GM10248 (cell line): Measurements from ENCODE around the gene GMDS.

Source experiments
- CTCF ChIA-PET: fragments of 300-600 bp; sonication (Branson Sonifier 250); formaldehyde crosslinking; extraction: SDS; loops from one replicate; lab custom pipeline; 2021; ENCODE audit warnings: antibody characterized with exemption; lab: Yijun Ruan, JAX
- POLR2A ChIA-PET: fragments of 350-650 bp; sonication (Branson Sonifier 250); formaldehyde crosslinking; extraction: SDS; loops from one replicate; lab custom pipeline; 2020; ENCODE audit warnings: antibody characterized with exemption; lab: Yijun Ruan, JAX
- DNase-seq: peaks from one replicate; pipeline ENCODE4 v3.0.0; 2012; ENCODE audit errors: extremely low spot score
- TF ChIP-seq, protein P1 (sequence below): IDR thresholded peaks from 2 replicates; pipeline ENCODE4 v1.5.1; 2012; ENCODE audit warnings: mild to moderate bottlenecking, low read depth; ENCODE audit errors: extremely low read depth, missing control alignments, control extremely low read depth

The GMDS gene

GRCh38 chr6:2019051-2019450 lies 226.4 kb downstream of the GMDS start:
- ChIA-PET CTCF (no interaction called here), POLR2A (no interaction called here)
- TF ChIP-seq, protein P1, sequence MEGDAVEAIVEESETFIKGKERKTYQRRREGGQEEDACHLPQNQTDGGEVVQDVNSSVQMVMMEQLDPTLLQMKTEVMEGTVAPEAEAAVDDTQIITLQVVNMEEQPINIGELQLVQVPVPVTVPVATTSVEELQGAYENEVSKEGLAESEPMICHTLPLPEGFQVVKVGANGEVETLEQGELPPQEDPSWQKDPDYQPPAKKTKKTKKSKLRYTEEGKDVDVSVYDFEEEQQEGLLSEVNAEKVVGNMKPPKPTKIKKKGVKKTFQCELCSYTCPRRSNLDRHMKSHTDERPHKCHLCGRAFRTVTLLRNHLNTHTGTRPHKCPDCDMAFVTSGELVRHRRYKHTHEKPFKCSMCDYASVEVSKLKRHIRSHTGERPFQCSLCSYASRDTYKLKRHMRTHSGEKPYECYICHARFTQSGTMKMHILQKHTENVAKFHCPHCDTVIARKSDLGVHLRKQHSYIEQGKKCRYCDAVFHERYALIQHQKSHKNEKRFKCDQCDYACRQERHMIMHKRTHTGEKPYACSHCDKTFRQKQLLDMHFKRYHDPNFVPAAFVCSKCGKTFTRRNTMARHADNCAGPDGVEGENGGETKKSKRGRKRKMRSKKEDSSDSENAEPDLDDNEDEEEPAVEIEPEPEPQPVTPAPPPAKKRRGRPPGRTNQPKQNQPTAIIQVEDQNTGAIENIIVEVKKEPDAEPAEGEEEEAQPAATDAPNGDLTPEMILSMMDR, result no peak
- no peak for DNase-seq

DNA sequence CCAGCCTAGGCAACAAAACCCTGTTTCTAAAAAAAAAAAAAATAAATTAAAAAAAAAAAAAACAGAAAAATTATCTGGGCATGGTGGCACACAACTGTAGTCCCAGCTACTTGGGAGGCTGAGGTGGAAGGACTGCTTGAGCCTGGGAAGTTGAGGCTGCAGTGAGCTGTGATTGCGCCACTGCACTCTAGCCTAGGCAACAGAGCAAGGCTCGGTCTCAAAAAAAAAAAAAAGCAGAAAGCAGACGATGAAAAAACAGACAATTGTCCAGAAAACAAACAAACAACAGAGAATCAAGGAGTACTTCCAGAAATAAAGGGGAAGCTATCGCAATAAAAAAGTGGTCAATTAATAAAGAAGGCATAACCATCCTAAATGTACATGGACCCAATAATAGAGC lies 229.4 kb downstream of the GMDS start:
- DNase-seq, result no peak
- ChIA-PET CTCF (interaction anchor here (1.0 kb wide), 1 partner anchor 19 kb away, joined by 3 read pairs; no protein-coding TSS in a partner anchor), POLR2A (no interaction called here)
- TF ChIP-seq, protein P1, result no peak

GRCh38 chr6:2008383-2008976 lies 236.9 kb downstream of the GMDS start:
- no peak for DNase-seq
- TF ChIP-seq, protein P1, result no peak
- ChIA-PET POLR2A (no interaction called here), CTCF (no interaction called here)

DNA sequence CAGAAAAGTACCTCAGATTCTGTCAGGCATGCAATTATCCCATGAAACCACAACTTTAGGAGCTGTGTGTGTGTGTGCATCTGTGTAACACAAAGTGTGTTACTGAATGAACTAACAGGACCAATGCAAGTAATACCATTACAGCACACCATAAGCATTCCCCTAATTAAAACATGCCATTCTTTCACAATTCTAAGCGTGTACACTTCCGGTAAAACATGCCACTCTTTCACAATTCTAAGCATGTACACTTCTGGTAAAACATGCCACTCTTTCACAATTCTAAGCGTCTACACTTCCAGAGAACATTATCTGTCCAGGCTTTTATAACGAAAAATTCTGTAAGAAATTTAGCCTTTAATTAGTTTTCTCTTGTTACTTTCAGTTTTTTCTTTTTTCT lies 238.2 kb downstream of the GMDS start:
- no peak for DNase-seq
- CTCF ChIA-PET, result no interaction called here
- TF ChIP-seq, protein P1, result no peak
- POLR2A ChIA-PET, result no interaction called here

- no peak for DNase-seq
- TF ChIP-seq, protein P1, result no peak
- ChIA-PET POLR2A (no interaction called here), CTCF (interaction anchor here (1.5 kb wide), 1 partner anchor 16 kb away, joined by 4 read pairs; no protein-coding TSS in a partner anchor)
These were observed 240.5 kb downstream of the GMDS start for GRCh38 chr6:2004888-2005287.

- ChIA-PET CTCF (no interaction called here), POLR2A (no interaction called here)
- no peak for DNase-seq
- TF ChIP-seq, protein P1, result no peak
These were observed 244.4 kb downstream of the GMDS start for GRCh38 chr6:2000962-2001361.
